NCI-H446 (cell line): ENCODE results near the gene DPEP2NB.
"Not testable (repeated sequence)": the region's sequence is repeated elsewhere in the genome, so short reads cannot be mapped to it uniquely, and the experiment has no call there.

Source experiments
- DNase-seq, 2 experiments: peaks; one replicate each; lab custom pipeline; 2025; lab: John Stamatoyannopoulos, UW

DPEP2NB gene

DNA sequence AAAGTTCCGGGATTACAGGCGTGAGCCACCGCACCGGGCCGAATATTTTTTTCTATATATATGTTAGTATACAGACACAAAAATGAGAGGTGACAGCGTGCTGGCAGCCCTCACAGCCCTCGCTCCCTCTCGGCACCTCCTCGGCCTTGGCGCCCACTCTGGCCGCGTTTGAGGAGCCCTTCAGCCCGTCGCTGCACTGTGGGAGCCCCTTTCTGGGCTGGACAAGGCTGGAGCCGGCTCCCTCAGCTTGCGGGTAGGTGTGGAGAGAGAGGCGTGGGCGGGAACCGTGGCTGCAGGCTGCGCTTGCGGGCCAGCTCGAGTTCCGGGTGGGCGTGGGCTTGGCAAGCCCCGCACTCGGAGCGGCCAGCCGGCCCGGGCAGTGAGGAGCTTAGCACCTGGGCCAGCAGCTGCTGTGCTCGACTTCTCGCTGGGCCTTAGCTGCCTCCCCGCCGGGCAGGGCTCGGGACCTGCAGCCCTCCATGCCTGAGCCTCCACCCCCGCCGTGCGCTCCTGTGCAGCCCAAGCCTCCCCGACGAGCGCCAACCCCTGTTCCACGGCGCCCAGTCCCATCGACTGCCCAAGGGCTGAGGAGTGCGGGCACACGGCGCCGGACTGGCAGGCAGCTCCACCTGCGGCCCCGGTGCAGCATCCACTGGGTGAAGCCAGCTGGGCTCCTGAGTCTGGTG is 33.6 kb downstream of the DPEP2NB start:
- DNase-seq, result no peak

DNA sequence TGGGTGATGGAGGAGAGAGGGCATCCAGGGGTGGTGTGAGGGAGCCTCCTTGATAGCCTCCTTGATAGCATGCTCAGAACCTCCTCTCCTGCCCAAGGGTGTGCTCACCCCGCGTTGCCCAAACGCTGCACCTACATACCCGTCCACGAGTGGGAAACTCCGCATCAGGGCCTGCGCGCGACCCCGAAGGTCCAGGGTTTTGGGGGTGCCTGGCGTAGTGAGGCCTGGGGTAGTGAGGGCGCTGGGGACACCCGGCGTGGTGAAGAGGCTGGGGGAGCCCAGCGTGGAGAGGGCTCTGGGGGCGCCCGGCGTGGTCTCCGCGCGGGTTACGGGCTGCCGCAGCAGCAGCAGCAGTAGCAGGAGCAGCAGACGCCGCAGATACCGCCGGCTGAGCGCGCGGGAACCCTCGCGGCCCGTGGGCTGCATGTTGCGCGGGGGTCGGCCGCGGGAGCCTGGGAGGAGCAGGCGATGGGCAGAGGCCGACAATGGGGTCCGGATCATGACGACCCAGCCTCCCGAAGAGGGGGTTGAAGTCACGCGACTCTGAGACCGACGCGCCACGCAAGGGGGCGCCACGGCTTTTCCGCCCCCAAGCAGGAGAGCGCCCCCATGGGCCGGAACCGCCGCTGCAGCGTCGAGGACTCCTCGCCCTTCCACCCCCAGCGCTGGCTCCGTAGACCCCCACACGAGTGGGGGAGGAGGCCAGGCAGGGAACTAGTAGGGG is 35.6 kb downstream of the DPEP2NB start, which contains the start of gene DPEP3:
Gene DPEP3 (minus strand): TSS at position 545 of the 724 bp plus-strand sequence. CDS start 119 bp downstream, at position 426.
- DNase-seq, result no peak

DNA sequence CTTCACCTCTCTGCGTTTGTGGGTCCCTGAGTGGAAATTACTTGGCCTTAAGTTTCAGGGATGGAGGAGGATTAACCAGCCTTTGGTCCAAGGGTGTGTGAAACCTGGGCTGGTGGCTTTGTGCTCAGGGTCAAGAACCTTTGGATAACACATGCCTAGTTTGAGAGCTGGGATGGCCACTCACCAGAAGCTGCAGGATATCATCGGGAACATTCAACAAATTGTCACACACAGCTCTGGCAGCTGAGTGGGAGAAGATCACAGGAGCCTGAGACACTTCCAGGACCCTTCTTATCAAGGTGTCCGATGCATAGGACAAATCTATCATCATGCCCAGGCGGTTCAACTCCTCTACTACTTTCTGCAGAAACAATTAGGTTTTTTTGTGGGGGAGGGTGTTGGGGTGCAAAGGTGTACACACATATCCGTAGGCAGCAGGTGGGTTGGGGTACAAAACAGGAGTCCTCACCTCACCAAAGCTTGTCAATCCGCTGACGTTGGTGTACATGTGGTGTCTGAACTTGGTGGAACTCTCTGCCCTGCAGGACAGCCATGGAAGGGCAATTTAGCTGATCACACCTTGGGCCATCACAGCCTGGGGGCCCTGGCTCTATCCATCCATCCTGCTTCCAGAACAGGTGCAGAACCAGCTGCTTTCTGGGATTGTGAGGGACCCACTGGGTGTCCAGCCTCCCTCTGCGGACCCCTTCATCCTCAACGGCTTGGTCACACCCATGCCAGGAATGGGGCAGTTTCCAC is 38.1 kb downstream of the DPEP2NB start:
- DNase-seq, result no peak

DNA sequence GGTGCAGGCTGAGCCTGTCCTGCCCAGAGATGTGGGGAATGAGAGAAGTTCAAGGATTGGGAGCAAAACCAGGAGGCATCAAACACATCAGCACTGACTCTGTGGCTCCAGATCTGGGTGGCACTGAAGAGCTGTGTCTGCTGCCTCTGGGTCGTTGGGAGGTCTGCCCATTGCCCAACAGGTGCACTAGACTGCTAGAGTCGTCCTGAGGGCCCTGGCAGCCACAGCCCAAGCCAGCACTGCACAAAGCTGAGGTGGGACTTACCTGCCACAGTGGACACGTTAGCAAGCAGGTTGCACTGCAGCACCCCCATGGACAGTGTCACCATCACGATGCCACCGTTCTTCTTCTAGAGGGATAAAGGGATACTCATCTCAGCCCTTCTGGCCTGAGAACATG is 38.7 kb downstream of the DPEP2NB start:
- no peak for DNase-seq

DNA sequence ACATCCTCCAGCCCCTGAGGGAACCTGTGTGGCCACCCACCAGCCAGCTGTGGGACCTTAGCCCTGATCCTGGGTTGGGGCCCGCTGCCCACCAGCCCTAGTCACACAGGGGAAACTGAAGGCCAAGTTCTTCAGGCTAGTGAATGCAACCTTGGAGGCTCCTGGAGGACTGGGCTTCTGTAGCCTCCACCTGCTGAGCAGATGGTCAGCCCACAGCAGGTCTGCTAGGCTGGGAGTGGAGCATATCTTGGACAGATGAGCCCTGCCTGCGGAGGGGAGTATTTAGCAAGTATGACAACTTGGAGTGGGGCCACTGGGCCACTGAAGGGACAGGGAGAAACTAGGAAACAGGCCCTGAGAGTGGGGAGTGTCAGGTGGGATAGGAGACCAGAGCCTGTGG is 39.5 kb downstream of the DPEP2NB start:
- DNase-seq, result no peak

DNA sequence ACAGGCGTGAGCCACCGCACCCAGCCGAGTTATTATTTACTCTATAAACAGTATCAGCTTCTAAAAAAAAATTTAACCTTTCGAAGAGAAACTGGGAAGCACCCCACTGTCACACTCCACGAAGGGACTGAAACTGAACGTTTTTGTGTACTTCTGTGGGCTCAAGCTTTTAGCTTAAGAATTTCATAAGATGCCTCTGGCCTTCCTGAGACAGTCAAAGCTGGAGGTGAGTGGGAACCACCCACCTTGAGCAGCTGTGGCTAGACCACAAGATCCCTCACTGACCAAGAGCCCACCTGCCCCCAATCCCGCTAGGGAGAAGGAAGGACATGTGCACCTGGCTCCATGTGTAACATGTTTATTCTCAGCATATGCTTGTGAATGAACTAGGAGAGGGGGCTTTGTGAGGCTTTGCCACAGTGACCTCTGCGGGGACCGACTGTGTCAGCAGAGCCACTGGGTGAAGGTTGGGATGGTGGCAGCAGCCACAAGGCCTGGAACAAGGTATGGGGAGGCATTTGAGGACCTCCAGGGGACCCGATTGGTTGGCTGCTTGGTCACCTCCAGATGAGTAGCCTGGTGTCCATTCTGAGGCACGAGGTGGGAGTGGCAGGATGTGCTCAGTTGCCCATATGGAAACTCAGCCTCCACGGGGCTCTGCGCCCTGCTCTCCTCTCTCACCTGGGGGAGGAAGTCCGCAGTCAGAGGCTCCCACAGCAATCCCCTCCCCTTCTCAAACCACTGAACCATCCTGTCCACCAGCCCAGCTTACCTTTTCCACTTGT is 40.2 kb downstream of the DPEP2NB start:
- no peak for DNase-seq

DNA sequence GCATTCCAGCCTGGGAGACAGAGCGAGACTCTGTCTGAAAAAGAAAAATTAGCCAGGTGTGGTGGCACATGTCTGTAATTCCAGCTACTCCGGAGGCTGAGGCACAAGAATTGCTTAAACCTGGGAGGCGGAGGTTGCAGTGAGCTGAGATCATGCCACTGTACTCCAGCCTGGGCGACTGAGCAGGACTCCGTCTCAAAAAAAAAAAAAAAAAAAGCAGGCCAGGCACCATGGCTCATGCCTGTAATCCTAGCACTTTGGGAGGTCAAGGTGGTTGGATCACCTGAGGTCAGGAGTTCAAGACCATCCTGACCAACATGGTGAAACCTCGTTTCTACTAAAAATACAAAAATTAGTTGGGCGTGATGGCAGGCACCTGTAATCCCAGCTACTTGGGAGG is 43.4 kb downstream of the DPEP2NB start:
- DNase-seq, result not testable (repeated sequence)

DNA sequence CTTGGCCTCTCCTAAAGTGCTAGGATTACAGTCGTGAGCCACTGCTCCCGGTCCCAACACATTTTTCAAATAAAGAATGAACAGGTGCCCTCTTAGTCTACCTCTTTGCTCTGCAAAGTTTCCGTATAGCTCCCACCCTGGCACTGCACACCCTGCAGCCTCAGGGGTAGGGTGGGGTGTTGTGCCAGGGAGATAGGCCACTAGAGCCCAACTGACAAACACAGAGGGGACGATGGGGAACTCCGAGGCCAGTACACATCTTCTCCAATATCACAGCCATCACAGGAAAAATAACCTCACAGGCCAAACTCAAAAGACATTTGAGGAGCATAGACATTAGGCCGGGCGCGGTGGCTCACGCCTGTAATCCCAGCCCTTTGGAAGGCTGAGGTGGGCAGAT is 44.6 kb downstream of the DPEP2NB start:
- DNase-seq, result no peak

DNA sequence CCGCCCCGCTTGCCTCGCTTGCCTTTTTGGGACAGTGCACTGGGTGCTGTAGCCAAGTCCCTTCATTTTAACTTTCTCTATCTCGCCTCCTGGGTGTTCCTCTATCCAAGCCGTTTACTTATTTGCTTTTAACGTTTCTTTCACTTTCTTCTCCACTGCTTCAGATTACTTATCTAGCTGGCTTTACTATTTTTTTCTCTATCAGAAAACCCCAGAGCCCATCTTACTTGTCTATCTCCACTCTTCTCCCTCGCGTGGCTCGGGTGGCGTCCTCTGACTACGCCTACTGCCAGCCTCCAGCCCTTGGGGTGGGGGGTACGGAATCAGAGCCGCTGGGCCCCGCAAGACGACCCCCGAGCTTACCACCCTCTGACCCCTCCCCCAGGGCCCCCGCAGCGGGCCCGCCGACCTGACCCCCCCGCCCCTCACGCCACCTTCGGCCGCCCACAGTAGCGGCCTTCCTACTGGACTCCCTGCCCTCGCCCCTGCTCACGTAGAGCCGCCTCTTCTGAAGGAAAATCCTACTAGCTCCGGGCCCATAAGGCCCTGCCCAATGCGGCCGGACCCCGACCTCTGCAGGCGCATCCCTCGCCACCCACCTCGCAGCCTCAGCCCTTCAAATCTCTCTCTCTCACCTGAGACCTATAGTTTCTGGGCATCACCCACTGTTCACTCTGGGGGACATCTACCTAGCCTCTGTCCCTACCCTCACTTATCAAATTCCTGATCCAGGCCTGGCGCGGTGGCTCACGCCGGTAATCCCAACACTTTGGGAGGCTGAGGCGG is 46.3 kb downstream of the DPEP2NB start:
- no peak for DNase-seq

DNA sequence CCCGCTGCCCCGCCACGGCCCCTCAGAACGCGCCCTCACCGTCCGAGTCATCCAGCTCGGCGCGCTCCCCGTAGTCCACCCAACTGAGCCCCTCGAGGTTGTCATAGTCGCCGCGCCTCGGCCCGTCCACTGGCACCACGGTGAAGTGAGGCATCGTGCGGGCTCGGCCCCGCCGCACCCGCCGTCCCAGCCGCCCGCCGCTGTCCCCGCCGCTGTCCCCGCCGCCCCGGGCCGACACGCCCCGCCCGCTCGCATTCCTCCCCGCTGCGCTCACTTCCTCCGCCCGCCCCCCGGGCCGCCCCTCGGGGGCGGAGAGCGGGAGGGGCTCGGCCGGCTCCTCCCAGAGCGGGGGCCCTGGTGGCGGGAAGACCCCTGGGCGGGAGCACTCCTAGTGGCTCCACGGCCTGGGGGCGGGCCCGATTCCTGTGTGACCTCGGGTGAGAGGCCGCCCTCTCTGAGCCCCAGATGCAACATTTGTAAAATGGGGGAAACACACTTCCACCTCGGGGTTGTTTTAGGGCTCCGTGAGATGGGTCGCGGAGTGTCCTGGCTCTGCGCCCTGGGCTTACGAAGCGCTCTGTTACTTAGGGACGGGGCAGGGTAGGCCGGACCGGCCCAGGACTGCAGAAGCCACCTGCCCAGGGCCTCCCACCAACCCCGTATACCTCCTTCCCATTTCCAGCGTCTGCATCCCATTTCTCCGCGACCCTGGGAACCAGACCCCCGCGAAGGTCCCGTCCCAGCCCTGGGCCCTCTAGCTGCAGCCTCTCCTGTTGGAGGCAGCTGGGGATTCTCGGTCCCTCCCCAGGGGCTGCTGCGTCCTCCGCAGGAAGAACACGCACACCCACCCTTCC is 47.1 kb downstream of the DPEP2NB start, which contains the start of gene SLC12A4:
Gene SLC12A4 (minus strand): TSS at position 238 of the 854 bp plus-strand sequence. CDS start 84 bp downstream, at position 154.
- no peak for DNase-seq

DNA sequence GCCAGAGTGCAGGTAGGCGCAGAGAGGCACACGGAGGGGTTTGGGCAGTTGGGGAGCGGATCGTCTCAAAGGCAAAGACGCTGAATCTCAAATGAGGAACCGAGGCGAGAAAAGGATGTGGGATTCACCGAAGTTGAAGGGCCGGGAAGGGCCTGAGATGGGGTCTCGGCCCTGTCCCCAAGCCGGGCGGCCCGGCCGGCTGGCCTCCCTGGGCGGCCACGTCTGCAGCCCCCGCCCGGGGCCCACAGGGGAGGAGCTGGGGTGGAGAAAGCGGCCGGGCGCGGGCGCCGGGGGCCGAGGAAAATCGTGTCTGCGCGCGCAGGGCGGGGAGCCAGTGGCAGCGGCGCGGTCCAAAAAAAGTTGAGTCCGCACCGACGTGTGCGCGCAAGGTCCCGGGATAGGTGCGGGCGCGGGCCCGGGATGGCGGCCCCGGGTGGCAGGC is 47.7 kb downstream of the DPEP2NB start:
- DNase-seq, result no peak

DNA sequence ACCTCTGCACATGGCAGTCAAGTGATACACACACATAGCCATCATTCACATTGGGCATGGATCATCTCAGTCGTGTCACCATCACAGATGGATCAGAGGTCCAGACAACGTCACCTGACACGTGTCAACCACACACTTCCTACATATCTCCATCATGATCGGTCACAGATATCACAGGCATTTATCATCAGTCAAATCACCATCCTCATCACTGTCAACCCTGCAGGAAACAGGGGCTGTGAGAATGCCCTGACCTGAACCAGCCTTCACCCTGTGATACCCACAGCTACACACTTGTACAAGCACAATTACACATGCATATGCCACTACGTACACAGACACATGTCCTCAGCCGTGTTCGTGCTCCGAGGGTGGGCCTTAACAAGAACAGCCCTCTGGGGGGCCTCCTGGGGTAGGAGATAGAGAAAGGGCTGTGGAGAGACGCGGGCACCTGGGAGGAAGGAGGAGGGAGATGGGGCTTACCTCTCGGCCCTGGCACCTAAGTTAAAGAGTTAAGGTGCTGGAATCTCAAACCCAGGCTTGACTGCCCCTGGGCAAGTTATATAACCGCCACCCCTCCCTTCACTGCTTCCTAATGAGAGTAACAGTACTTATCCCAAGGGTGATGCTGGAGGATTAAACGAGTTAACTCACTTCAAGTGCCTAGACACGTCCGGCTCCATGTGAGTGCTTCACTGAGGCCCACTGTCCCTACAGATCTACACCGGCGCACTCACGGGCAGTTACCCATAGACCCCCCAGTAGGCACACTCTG is 48.3 kb downstream of the DPEP2NB start:
- no peak for DNase-seq

DNA sequence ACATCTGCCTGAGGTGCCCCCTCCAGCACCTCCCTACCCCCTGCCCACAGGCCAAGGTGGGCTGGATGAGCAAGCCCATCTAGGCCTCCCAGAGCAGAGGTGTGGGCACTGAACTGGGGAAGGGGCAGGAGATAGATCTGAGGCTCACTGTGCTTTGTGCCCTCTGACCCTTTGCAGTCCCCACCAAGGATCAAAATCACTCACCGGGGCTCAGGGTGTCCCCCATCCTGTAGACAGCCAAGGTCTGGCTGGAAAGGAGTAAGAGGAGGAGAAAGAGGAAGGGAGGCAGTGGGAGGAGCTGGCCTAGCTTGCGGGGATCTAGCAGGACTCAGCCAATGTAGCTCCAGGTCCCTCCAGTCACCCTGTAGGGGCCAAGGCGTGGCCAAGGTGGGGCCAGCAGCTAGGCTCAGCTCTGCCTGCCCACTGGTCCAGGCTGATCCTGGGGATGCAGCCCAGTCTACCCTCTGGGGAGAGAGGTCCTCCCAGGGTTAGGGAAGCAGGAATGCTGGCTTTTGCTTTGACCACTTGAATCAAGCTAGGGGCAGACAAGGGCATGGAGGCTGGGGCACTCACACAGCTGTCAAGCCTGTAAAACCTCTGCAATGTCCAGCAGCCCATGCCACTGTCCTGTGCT is 49.0 kb downstream of the DPEP2NB start:
- no peak for DNase-seq

DNA sequence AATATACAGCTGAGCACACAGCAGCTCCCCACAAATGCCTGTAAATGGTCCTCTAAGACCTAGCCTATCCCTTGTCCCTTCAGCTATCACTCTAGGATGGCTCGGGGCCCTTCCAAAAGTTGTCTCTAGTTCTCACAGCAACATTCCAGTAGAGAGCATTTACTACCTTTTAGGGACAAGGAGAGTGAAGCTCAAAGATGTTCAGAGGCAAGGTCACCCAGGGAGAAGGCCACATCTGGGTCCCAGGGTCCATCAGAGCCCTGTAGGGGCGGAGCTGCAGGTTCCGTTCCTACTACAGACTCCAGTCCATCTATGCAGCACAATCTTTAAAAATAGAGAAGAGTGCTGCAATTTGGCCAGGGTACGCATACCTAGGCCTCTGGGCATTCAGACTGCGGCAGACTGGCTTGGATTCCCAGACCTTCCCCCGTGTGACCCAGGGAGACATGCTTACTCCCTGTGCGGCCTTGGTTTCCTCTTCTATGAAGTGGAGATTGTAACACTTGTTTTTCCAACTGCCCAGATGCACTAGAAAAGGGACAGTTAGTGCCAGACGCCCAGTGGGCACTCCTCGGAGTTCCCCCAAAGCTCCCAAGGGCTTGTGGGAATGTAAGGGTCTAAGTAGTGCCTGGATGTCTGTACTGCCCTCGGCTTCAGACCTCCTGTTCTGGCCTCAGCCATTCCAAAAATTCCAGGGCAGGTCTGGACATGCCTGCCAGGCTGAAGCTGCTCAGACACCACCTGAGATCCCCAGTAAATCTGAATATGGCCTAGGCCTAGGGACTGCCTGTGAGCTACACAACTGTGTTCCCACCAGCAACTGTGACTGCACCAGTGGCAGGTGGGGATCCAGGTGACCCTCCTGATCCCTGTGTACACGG is 49.8 kb downstream of the DPEP2NB start:
- DNase-seq, result no peak

DNA sequence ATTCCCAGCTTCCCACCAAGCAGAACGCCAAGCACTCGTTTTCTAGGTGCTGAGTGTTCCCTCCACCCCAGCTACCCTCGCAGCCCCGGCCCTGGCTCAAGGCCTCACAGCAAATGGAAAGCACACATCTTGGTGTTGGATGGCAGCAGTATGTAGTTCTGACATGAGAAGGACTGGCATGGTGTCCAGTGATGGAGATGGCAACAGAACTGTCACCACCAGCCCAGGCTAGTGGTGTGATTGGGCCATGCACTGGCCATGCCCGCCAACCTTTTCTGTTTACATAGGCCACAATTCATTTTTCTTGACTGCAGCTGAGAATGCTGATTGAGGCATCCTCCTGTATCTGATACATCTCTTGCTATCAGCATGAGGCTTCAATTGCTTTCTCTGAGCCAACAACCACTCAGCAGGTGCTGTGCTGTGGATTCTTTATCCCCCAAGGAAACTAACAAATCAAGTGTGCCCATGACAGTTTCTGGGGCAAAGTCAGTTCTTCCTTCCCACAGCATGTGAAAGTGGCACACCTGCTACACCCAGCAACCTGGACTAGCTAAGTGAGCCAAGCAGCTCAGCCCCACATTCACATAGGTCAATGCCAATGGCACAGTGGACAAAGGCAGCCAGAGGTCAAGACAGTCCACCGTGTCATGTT is 51.1 kb downstream of the DPEP2NB start:
- DNase-seq, result no peak

DNA sequence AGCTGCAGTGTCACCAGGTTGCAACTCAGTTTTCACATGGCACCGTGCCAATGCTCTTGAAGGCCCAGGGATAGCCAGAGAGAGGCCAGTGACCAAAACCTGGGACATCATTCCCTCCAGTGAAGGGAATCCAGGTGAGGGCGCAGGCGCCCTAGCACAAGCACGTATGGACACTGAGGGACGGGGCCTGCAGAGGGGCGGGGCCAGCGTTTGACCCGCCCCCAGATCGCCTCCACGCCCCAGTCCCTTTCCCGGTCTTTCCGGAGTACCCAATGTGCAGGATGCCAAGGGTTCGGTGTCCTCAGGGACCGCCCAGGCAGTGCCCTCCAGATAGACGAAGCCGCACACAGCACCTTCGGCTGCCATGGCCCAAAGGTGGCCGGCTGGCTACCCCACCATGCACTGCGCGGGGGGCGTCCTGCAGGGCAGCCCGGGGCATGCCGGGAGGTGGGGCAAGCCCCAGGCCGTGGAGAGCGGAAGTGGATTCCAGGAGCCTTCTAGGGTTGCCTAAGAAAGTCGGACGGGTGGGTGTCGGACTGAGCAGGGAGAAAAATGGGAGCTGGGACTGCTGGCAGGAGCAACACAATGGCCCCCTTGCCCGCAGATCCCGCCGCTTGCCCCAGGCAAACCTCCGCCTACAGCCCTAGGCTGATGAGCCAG is 51.9 kb downstream of the DPEP2NB start:
- DNase-seq, result no peak
